Activated gamma-delta T cell treated with anti-CD3 and anti-CD28 coated beads, Interleukin-2, amount 50 U/mL, for 16 hours (primary cell): ENCODE measurements around the gene USF2.
A peak's percentile ranks its signal among the peaks of the same experiment; 100 is the strongest.

Experiments used
- DNase-seq: peaks from one replicate; pipeline ENCODE4 v3.0.0-alpha.2; 2020; ENCODE audit warnings: low read depth

The USF2 gene

GRCh38 chr19:35265126-35265899, 3.4 kb upstream of the USF2 start:
- DNase-seq = no peak

DNA sequence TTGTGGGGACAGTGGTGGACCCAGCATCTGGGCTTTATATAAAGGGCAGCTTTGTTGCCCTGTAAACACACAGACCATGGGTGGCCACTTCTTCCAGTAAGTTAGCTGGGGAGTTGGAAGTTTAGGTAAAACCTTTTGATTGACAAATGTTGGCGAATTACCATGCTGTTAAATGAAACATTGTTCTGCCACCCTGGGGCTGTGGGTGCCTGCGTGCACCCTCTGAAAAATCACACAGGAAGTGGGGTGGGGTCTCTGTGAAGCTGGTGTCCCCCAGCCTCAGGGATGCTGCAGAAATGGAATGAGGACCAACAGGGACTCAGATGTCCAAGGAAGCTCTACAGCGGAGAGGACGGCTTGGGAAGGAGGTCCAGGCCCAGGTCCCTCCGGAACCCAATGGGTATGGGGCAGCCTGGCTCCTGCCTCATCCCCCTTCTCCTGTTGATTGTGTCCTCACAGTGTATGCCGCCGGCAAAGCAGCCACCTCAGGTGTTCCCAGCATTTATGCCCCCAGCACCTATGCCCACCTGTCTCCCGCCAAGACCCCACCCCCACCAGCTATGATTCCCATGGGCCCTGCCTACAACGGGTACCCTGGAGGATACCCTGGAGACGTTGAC, 2.8 kb upstream of the USF2 start:
- DNase-seq = no peak

GRCh38 chr19:35266520-35267352, 2.0 kb upstream of the USF2 start:
- DNase-seq = no peak

- no peak for DNase-seq
Observed at GRCh38 chr19:35267353-35267817, 1.4 kb upstream of the USF2 start.

DNA sequence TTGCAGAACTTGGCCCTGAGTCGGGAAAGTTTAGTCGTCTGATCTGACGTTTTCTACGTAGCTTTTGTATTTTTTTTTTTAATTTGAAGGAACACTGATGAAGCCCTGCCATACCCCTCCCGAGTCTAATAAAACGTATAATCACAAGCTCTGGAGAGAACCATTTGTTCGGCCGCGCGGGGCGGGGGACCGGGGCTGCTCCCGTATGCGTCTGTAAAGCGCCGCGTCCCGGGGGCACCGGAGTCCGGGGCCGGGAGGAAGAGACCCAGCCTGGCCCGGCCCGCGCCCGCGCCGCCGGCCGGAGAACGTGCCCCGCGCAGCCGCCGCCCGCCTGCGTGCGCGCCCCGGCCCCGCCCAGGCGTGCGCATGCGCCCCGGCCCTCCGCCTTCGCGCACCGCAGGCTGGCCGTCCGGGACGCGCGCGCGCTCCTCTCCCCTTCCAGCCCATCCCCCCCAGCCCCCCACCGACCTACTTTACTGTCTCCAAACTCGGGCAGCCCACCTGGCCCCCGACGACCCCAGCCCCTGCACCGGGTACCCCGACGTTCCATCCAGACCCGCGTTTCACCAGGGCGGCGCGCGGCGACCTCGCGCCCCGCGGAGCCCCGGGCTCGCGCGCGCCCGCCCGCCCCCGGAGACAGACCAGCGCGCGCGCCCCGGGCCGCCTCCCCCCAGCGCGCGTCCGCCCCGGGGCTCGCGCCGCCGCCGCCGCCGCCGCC, 785 bp upstream of the USF2 start:
- peak; percentile 60 for DNase-seq

- DNase-seq = peak; percentile 66
Observed at GRCh38 chr19:35269438-35270117, 816 bp downstream of the USF2 start.

GRCh38 chr19:35270381-35270811, 1.6 kb downstream of the USF2 start:
- DNase-seq = no peak

DNA sequence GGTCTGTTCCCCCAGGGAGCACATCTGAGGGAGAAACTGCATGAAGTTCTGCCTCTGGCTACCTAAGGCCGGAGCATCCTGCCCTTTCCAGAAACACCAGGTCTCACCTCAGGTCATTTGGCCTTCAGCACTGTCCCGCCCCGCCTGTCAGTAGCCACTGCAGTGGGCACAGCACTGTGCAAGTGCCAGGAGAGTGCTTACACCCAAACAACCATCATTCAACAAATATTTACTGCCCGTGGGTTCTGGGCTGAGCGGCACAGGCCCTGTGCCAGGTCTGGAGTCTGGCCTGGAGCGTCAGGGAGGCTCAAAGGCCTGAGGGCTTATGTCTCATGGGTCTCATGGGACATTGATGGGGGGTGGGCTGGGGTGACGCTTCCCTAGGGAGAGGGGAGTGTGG, 2.8 kb downstream of the USF2 start:
- DNase-seq = no peak

GRCh38 chr19:35272122-35272719, 3.5 kb downstream of the USF2 start:
- DNase-seq = no peak

GRCh38 chr19:35272954-35273649, 4.3 kb downstream of the USF2 start:
- no peak for DNase-seq

GRCh38 chr19:35273686-35274259, 5.0 kb downstream of the USF2 start:
- no peak for DNase-seq

GRCh38 chr19:35274323-35274722, 5.6 kb downstream of the USF2 start:
- no peak for DNase-seq

GRCh38 chr19:35276706-35277281, 8.0 kb downstream of the USF2 start:
- DNase-seq = no peak

DNA sequence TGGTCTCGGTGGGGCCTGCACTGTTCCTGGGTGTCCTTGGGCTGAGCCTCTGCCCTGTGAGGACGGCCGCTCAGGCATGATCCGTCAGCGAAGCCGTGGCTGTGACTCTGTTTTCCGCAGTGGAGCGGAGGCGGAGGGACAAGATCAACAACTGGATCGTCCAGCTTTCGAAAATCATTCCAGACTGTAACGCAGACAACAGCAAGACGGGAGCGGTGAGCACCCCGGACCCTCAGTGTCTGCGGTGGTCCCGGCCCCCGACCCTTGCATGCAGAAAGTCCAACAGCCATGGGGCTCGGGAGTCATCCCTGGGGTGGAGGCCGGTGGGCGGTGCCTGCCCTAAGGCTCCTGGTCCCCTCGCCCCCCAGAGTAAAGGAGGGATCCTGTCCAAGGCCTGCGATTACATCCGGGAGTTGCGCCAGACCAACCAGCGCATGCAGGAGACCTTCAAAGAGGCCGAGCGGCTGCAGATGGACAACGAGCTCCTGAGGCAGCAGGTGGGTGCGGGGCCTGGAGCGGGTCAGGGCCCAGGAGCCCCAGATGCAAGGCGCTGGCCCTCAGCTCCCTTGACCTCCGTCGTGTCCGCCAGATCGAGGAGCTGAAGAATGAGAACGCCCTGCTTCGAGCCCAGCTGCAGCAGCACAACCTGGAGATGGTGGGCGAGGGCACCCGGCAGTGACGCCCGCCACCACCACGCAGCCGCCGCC, 10.0 kb downstream of the USF2 start:
- no peak for DNase-seq

DNA sequence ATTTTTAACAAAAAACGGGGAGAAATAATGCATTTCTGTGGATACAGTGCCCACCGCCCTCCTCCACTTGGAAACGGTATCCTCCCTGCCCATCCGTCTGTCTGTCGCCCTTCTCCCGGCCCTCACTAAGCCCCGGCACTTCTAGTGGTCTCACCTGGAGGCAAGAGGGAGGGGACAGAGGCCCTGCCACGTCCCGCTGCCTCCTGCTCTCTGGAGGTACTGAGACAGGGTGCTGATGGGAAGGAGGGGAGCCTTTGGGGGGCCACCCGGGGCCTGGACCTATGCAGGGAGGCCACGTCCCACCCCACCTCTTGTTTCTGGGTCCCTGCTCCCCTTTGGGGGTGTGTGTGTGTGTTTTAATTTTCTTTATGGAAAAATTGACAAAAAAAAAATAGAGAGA, 10.6 kb downstream of the USF2 start:
- no peak for DNase-seq

- DNase-seq = no peak
Observed at GRCh38 chr19:35279985-35280821, 11.4 kb downstream of the USF2 start.

GRCh38 chr19:35281303-35281702, 12.5 kb downstream of the USF2 start:
- no peak for DNase-seq
